SU-DHL-6 (cell line): ENCODE results near the gene NAT14.
"Not testable (repeated sequence)": the region's sequence is repeated elsewhere in the genome, so short reads cannot be mapped to it uniquely, and the experiment has no call there.

Experiments used
- CTCF ChIP-seq: fragments of 200-600 bp; sonication (generic); IDR thresholded peaks from one replicate; pipeline ENCODE4 v1.5.1; 2017; ENCODE audit warnings: antibody characterized with exemption, mild to moderate bottlenecking, low read length, moderate library complexity; ENCODE audit not compliant: insufficient read depth, poor library complexity, severe bottlenecking
- EZH2phosphoT487 ChIP-seq: fragments of 200-600 bp; sonication (generic), shearing (Covaris generic); conservative IDR thresholded peaks from 2 replicates; pipeline ENCODE4 v1.6.1; 2018; ENCODE audit warnings: mild to moderate bottlenecking, antibody characterized with exemption, low read length, moderate library complexity, mixed read lengths

GRCh38 chr19:55534280-55534679 is 49.3 kb downstream of the NAT14 start:
- not testable (repeated sequence) for TF ChIP-seq CTCF, EZH2phosphoT487
